ENCODE data around the gene MRTFA.

DNA sequence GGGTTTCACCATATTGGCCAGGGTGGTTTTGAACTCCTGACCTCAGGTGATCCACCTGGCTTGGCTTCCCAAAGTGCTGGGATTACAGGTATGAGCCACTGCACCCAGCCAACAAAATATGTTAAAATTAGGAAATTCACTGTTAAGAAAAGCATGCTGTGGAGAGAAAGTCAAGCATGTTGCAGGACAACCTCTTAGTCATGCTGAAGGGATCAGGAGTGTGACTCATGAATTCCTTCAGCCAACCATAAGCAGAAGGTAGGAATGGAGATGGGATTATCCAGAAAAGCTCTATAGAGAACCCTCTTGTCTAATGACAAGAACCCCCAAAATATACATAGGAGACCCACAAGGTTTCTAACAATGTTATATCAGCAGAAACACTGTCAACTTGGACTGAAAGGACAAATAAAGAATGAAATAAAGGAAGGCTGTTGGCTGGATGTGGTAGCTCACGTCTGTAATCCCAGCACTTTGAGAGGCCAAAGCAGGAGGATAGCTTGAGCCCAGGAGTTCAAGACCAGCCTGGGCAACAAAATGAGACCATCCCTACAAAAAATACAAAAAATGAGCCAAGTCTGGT lies 16.0 kb downstream of the MRTFA start:
- TF ChIP-seq CTCF (IDR thresholded peaks at IDR 0.05) = no peak
- TF ChIP-seq POLR2A (IDR thresholded peaks at IDR 0.05) = no peak
- TF ChIP-seq POLR2AphosphoS5 (IDR thresholded peaks at IDR 0.05) = no peak
- TF ChIP-seq EP300 (IDR thresholded peaks at IDR 0.05) = no peak
